Measurements from ENCODE around the gene NME4. TPM values are rescaled to one million over a fixed set of nuclear protein-coding genes. Genes with fewer than 3 reads are reported as not detected.

Gene NME4
- total RNA-seq, 1 experiment from 2014 or later = 159 TPM

DNA sequence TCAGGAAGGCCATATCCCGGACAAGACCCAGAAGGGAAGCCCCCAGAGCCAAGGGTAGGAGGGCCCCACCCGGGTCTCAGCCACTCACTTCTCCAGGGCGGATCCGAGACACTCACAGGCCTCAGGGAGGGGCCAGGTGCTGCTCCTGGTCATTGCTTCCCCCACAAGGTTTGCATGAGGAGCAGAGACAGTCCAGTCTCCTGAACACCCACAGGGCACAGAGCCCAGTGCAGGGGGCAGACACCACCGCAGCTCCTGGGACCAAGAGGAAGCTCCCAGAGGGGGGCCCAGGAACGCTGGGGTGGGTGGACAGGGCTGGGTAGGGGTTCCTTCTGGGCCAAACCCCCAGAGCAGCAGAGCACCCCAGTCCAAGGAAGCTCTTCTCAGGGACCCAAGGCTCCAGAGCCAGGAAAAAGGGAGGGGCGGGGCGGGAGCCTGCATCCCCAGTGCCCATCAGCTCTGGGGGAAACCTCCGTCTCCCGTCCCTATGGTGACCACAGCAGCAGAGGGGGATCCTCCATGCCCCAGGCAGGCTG, 26.0 kb upstream of the NME4 start:
- POLR2A ChIA-PET (ENCODE audit: unreplicated experiment) = interaction anchor here (0.5 to 0.6 kb wide), 3 partner anchors 18 to 299 kb away, joined by 3 to 19 read pairs (median 4); no protein-coding TSS in a partner anchor
- no peak for DNase-seq
- Histone ChIP-seq H3K9me2 (ENCODE audit: insufficient read depth) (no peaks in the 10 kb centered on the region), H2AFZ (no peak overlapping the region), H3K4me1 (replicated peaks; ENCODE audit: insufficient read depth) (peaks cover 5% of the 10 kb centered on the region; the same call in 1 of the 2 replicates), H3K27me3 (ENCODE audit: insufficient read depth, low read depth) (no peaks in the 10 kb centered on the region), H3K36me3 (ENCODE audit: low read depth) (peaks cover 3% of the 10 kb centered on the region; the same call in 1 of the 2 replicates), H3F3A (ENCODE audit: insufficient read depth, low read depth) (peaks cover 7% of the 10 kb centered on the region; the same call in 1 of the 2 replicates), H3K4me2 (peak overlapping the region; percentile 72), H3K4me3 (peak overlapping the region; percentile 38; the same call in 1 of the 2 replicates), H4K20me1 (ENCODE audit: insufficient read depth) (no peaks in the 10 kb centered on the region), H3K9me3 (ENCODE audit: insufficient read depth, low read depth) (no peaks in the 10 kb centered on the region), H3K79me2 (ENCODE audit: low read depth) (no peaks in the 10 kb centered on the region), H3K27ac (no peak overlapping the region)
- CTCF ChIA-PET = interaction anchor here (1.2 kb wide), 1 partner anchor 10 kb away, joined by 3 read pairs; no protein-coding TSS in a partner anchor
- TF ChIP-seq, protein P1, sequence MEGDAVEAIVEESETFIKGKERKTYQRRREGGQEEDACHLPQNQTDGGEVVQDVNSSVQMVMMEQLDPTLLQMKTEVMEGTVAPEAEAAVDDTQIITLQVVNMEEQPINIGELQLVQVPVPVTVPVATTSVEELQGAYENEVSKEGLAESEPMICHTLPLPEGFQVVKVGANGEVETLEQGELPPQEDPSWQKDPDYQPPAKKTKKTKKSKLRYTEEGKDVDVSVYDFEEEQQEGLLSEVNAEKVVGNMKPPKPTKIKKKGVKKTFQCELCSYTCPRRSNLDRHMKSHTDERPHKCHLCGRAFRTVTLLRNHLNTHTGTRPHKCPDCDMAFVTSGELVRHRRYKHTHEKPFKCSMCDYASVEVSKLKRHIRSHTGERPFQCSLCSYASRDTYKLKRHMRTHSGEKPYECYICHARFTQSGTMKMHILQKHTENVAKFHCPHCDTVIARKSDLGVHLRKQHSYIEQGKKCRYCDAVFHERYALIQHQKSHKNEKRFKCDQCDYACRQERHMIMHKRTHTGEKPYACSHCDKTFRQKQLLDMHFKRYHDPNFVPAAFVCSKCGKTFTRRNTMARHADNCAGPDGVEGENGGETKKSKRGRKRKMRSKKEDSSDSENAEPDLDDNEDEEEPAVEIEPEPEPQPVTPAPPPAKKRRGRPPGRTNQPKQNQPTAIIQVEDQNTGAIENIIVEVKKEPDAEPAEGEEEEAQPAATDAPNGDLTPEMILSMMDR (conservative IDR thresholded peaks at IDR 0.05) = no peak
- TF ChIP-seq EZH2 (IDR thresholded peaks at IDR 0.05; ENCODE audit: low read depth) = no peak
- intact Hi-C loops (cut with micrococcal nuclease; ENCODE audit: unreplicated experiment) = no loop called here
- no TSS peak for BruUV-seq (replicated peaks)

GRCh38 chr16:371515-372301, 25.3 kb upstream of the NME4 start:
- H3K27me3 ChIP-seq (ENCODE audit: insufficient read depth, low read depth) = no peaks in the 10 kb centered on the region
- H3F3A ChIP-seq (ENCODE audit: insufficient read depth, low read depth) = peaks cover 7% of the 10 kb centered on the region; the same call in 1 of the 2 replicates
- H3K9me3 ChIP-seq (ENCODE audit: insufficient read depth, low read depth) = no peaks in the 10 kb centered on the region
- no peak overlapping the region for H3K27ac ChIP-seq
- ChIA-PET CTCF (no interaction called here), POLR2A (ENCODE audit: unreplicated experiment) (interaction anchor here (0.7 kb wide), 1 partner anchor 11 kb away, joined by 5 read pairs; no protein-coding TSS in a partner anchor)
- H3K4me1 ChIP-seq (replicated peaks; ENCODE audit: insufficient read depth) = peaks cover 5% of the 10 kb centered on the region; the same call in 1 of the 2 replicates
- no peak for DNase-seq
- H4K20me1 ChIP-seq (ENCODE audit: insufficient read depth) = no peaks in the 10 kb centered on the region
- intact Hi-C loops (cut with micrococcal nuclease; ENCODE audit: unreplicated experiment) = no loop called here
- H3K79me2 ChIP-seq (ENCODE audit: low read depth) = no peaks in the 10 kb centered on the region
- no TSS peak for BruUV-seq (replicated peaks)
- H3K4me2 ChIP-seq = no peak overlapping the region
- H3K9me2 ChIP-seq (ENCODE audit: insufficient read depth) = no peaks in the 10 kb centered on the region
- TF ChIP-seq, protein P1 (conservative IDR thresholded peaks at IDR 0.05) = no peak
- TF ChIP-seq EZH2 (IDR thresholded peaks at IDR 0.05; ENCODE audit: low read depth) = no peak
- H3K4me3 ChIP-seq = no peak overlapping the region
- H3K36me3 ChIP-seq (ENCODE audit: low read depth) = 0 out of 2 replicates have a peak, but pooled peaks cover under 1% of the 10 kb centered on the region
- no peak overlapping the region for H2AFZ ChIP-seq

- no peaks in the 10 kb centered on the region for H3K27me3 ChIP-seq (ENCODE audit: insufficient read depth, low read depth)
- H3K9me3 ChIP-seq (ENCODE audit: insufficient read depth, low read depth) = no peaks in the 10 kb centered on the region
- no TSS peak for BruUV-seq (replicated peaks)
- H3K4me2 ChIP-seq = no peak overlapping the region
- no peak overlapping the region for H3K4me3 ChIP-seq
- H3K4me1 ChIP-seq (replicated peaks; ENCODE audit: insufficient read depth) = peaks cover 5% of the 10 kb centered on the region; the same call in 1 of the 2 replicates
- DNase-seq = no peak
- intact Hi-C loops (cut with micrococcal nuclease; ENCODE audit: unreplicated experiment) = no loop called here
- ChIA-PET POLR2A (ENCODE audit: unreplicated experiment) (interaction anchor here (0.7 kb wide), 1 partner anchor 10 kb away, joined by 5 read pairs; no protein-coding TSS in a partner anchor), CTCF (no interaction called here)
- no peaks in the 10 kb centered on the region for H3K9me2 ChIP-seq (ENCODE audit: insufficient read depth)
- no peaks in the 10 kb centered on the region for H4K20me1 ChIP-seq (ENCODE audit: insufficient read depth)
- H3K79me2 ChIP-seq (ENCODE audit: low read depth) = no peaks in the 10 kb centered on the region
- no peaks in the 10 kb centered on the region for H3K36me3 ChIP-seq (ENCODE audit: low read depth)
- TF ChIP-seq, protein P1 (conservative IDR thresholded peaks at IDR 0.05) = no peak
- no peak for TF ChIP-seq EZH2 (IDR thresholded peaks at IDR 0.05; ENCODE audit: low read depth)
- peaks cover 7% of the 10 kb centered on the region; the same call in 1 of the 2 replicates for H3F3A ChIP-seq (ENCODE audit: insufficient read depth, low read depth)
- H3K27ac ChIP-seq = no peak overlapping the region
- H2AFZ ChIP-seq = no peak overlapping the region
These were observed 24.6 kb upstream of the NME4 start for GRCh38 chr16:372302-372983.

Measured in PC-9 (cell line).